GM21447 (cell line): ENCODE measurements around the gene PRKAG2.
A peak's percentile ranks its signal among the peaks of the same experiment; 100 is the strongest.

Experiments
- ATAC-seq: cut with Tn5 transposase; IDR thresholded peaks from one replicate; pipeline ENCODE4 v1.9.1; 2021; ENCODE audit not compliant: unreplicated experiment

PRKAG2 gene

GRCh38 chr7:151662251-151662826 lies 214.6 kb downstream of the PRKAG2 start:
- ATAC-seq = no peak

DNA sequence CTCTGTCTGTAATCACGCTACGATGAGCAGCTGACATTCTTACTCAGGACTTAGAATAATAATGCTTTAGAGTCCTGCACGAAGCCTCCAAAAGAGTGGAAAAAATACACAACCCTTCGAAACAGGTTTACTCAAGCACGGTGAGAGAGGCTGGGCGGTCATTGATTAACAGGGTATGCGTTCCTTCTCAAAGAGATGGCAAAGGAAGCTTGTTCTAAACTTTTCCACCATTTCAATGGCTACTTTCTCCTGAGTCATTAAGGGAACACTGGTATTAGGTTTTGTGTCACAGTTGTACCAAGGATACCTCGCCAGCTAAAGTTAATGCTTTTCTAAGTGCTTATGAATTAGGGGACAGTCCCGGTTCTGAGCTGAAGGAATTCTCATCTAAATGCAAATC lies 215.3 kb downstream of the PRKAG2 start:
- no peak for ATAC-seq

- ATAC-seq = no peak
Observed at GRCh38 chr7:151660141-151660540, 216.8 kb downstream of the PRKAG2 start.

DNA sequence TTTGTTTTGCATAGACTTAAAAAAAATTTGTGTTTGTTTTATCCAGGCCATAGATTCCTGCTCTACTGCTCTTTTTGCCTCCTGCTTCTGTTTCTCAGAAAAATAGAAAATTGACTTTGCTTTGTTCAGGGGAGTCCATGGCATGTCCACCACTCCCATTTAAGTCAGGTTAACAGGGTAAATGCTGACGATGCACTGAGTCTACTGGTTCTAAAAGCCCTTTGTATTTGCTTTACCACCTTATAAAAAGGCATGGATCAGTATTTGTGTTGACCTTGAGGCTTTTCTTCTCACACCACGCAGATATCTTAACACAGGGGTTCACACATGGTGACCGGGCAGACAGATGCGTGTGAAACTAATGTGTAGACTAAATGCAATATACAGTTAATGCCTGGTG lies 217.7 kb downstream of the PRKAG2 start:
- no peak for ATAC-seq

DNA sequence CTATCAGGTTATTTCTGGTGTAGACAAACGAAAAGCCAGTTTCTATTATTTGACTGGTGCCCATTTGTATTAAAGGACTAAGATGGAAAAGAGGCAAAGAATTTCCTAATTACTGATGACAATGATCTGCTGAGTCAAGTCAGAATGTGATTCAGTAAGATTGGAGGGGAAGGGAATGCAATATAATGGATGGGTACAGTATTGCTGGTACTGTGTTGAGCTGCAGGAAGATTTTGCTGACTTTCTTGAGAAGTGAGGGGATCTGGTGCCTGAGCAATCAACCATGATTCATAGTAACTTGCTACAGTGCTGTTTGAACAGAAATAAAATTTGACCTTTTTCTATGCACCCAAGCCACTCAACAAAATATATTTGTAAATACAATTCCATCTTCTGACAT lies 218.1 kb downstream of the PRKAG2 start:
- no peak for ATAC-seq

GRCh38 chr7:151657173-151657572 lies 219.7 kb downstream of the PRKAG2 start:
- no peak for ATAC-seq

DNA sequence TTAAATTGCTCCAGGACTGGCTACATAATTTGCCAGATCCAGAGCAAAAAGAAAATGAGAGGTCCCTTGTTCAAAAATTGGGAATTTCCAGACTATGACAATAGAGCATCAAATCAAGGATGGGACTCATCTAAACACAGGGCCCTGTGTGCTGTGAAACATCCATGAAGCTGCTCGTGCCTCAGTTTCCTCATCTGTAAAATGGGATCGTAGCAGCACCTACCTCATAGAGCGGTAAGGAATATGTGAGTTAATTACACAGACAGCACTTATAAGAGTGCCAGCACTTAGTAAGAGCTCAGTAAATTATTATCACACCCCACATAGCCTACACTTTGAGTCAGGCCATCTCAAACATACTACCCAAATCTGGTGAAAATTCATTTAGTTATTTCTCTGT lies 221.4 kb downstream of the PRKAG2 start:
- no peak for ATAC-seq

- ATAC-seq = no peak
Observed at GRCh38 chr7:151652111-151652510, 224.8 kb downstream of the PRKAG2 start.

DNA sequence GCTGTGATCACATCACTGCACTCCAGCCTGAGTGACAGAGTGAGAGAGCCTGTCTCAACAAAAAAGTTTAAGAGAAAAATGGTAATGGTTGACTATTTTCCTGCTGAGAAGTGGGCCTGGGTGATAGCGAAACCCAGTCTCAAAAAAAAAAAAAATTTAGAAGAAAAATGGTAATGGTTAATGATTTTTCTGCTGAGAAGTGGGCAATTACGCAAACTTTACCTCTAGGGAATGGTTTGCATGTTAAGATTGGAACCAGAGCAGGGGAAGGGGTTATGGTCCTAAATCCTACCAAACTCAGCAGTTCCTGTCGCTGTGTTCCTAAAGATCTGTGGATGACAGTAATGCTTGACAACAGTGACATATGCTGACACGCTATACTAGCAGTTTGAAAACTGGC lies 226.8 kb downstream of the PRKAG2 start:
- ATAC-seq = no peak

GRCh38 chr7:151648429-151648828 lies 228.5 kb downstream of the PRKAG2 start:
- no peak for ATAC-seq

- no peak for ATAC-seq
Observed at GRCh38 chr7:151647874-151648273, 229.0 kb downstream of the PRKAG2 start.

DNA sequence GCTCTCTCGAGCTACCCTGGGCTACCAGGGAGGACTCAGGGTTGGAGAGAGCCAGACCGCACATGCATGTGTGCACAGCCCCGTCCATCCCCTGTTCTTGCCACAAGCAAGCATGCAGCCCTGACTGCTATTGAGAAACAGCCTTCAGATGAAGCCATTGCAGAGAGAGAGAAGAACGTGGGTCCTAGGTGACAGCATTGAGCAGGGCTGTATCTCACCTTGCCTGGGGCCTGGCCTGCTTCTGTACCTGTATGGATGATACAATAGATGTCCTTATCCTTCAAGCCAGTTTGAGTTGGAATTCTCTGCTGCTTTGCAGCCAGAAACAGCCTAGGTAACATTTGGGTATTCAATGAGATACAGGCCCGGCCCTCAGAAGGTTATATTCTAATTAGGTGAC lies 229.9 kb downstream of the PRKAG2 start:
- no peak for ATAC-seq

DNA sequence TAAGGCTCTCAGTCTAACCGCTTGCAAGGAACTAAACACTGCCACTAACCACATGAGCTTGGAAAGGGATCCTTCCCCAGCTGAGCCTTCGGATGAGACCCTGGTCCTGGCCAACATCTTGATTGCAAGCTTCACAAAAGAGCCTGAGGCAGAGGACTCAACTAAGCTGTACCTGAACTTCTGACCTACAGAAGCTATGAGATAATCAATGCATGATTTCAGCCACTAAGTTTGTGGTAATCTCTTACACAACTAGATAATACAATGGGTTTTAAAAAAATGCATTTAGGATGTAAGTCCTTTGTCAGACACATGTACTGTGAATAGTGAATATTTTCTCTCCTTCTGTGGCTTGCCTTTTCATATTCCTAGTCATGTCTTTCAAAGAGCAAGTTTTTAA lies 231.6 kb downstream of the PRKAG2 start:
- no peak for ATAC-seq

DNA sequence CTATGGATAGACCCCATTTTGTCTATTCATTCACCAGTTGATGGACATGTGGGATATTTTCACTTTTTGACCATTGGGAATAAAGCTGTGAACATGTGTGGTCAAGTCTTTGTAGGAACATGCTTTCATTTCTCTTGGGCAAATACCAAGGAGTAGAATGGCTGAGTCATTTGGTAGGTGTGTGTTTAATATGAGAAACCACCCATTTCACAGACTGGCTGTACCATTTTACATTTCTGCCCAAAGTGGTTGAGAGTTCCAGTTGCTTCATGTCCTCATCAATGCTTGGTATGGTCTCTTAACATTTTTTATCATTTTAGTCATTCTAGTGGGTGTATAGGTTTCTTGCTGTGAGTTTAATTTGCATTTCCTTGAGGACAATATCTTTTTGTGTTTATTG lies 232.4 kb downstream of the PRKAG2 start:
- ATAC-seq = no peak

DNA sequence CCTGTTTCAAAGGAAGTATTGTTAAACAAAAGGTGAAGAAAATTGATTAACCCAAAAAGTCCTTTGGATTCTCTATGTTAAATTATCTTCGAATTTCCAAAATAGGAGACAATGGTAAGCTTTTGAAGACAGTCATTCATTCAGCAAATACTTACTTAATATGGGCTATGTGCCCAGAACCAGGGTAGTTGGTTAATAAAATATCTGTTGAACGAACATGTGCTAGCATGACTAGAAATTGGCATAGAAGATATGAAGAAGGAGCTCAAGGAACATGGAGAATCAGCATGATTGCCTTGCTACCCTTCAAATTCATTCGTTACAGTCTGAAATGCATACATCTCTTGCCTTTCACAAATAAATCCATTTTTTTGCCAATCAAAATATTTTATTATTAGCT lies 234.2 kb downstream of the PRKAG2 start:
- no peak for ATAC-seq

DNA sequence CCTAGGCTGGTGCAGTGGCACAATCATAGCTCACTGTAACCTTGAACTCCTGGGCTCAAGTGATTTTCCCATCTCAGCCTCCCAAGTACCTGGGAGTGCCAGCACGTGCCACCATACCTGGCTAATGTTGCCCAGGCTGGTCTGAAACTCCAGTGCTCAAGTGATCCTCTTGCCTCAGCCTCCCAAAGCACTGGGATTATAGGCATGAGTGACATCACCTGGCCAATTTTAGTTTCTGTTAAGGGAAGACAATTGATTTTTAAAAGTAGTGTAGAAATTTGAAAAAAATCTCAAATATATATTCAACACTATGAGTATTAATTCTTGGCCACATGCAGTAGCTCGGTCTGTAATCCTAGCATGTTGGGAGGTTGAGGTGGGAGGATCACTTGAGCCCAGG lies 235.3 kb downstream of the PRKAG2 start:
- ATAC-seq = no peak

- no peak for ATAC-seq
Observed at GRCh38 chr7:151637781-151638261, 239.1 kb downstream of the PRKAG2 start.

GRCh38 chr7:151634643-151635042 lies 242.3 kb downstream of the PRKAG2 start:
- ATAC-seq = no peak

DNA sequence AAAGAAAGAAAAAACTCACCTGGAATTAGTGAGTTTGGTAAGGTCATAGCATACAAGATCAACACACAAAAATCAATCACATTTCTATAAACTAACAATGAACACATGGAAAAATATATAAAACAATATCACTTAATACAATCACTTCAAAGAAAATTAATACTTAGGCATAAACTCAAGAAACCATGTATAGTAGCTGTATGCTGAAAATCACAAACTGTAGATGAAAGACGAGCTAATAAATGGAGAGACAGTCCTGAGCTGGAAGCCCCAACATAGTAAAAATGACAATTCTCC lies 243.5 kb downstream of the PRKAG2 start:
- no peak for ATAC-seq

DNA sequence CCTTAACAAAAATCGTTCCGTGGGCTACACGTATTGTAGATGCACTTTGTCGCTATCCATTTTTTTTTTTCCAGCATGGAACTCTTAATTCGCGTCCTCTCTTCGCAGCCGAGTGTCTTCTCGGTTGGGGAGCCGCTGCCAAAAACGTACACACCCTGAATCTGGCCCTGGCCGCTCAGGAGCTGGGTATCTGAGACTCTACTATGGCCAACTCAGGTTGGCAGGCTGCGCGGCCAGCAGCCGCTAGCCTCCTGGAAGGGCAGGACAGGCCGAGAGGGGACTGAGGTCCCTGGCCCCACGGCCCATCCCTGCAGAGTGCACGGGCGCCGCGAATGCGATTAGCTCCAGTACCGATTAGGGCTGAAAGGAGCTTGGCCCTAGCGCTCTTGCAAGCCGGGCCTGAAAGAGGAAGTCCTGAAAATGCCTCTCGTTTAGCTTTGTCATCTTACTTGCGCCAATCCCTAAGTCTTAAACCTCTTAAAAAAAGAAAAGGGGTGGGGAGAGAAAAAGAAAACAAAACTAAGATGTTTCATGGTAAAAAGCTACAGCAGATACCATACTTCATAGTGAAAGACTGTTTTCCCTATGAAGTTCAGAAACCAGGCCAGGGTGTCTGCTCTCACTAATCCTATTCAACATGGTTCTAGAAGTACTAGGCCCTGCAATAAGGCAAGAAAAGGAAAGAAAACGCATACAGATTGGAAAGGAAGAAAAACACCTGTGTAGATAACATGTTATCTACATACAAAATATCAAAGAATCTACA lies 244.0 kb downstream of the PRKAG2 start:
- ATAC-seq = peak; percentile 75

- ATAC-seq = peak; percentile 64
Observed at GRCh38 chr7:151631953-151632749, 244.8 kb downstream of the PRKAG2 start.

DNA sequence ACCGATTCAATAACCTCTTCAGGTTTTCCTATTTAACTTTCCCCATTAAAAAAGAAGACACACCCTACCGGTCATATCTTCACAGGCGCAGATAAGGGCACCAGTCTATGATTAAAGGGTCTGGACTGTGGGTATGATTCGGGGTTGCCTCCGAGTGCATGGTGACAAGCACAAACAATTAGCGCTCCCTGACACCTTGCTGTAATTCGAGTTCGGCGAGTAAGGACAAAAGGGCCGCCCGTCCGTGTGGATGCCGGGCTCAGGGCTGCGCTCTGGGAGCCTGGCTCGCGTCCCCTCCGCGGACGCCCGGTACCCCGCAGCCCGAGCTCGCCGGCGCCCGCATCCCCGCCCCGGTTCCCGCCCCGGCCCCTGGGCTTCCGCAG lies 245.4 kb downstream of the PRKAG2 start:
- ATAC-seq = peak; percentile 15
